ENCODE data around the gene DHRS12.

- TF ChIP-seq, protein P1, sequence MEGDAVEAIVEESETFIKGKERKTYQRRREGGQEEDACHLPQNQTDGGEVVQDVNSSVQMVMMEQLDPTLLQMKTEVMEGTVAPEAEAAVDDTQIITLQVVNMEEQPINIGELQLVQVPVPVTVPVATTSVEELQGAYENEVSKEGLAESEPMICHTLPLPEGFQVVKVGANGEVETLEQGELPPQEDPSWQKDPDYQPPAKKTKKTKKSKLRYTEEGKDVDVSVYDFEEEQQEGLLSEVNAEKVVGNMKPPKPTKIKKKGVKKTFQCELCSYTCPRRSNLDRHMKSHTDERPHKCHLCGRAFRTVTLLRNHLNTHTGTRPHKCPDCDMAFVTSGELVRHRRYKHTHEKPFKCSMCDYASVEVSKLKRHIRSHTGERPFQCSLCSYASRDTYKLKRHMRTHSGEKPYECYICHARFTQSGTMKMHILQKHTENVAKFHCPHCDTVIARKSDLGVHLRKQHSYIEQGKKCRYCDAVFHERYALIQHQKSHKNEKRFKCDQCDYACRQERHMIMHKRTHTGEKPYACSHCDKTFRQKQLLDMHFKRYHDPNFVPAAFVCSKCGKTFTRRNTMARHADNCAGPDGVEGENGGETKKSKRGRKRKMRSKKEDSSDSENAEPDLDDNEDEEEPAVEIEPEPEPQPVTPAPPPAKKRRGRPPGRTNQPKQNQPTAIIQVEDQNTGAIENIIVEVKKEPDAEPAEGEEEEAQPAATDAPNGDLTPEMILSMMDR (IDR thresholded peaks at IDR 0.05) = no peak
- TF ChIP-seq POLR2A (IDR thresholded peaks at IDR 0.05) = no peak
Observed at GRCh38 chr13:51811920-51812451, 8.0 kb upstream of the DHRS12 start.

All from right lobe of liver (tissue), 4 donors.